HCEC 1CT (cell line): ENCODE measurements around the gene CCL20.
A peak's percentile ranks its signal among the peaks of the same experiment; 100 is the strongest.

Source experiments
- DNase-seq: peaks from one replicate; pipeline ENCODE4 v3.0.0-alpha.2; 2017

The CCL20 gene

DNA sequence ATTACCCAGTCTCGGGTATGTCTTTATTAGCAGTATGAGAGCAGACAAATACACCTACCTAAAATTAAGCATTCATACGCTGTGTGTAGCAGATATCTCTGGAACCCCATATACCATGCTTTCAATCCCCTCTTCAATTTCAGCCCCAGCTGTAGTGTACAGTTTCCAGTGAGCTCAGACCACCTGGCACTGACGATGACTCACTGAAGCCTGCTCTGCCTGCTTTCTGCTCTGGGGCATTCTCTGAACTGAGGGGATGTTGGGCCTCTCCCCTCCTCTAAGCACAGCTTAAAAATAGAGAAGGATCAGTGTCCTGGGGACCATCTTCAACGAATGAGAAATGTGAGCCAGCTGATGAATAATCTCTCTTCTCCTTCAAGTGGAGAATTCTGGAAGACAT is 8.7 kb upstream of the CCL20 start:
- no peak for DNase-seq

DNA sequence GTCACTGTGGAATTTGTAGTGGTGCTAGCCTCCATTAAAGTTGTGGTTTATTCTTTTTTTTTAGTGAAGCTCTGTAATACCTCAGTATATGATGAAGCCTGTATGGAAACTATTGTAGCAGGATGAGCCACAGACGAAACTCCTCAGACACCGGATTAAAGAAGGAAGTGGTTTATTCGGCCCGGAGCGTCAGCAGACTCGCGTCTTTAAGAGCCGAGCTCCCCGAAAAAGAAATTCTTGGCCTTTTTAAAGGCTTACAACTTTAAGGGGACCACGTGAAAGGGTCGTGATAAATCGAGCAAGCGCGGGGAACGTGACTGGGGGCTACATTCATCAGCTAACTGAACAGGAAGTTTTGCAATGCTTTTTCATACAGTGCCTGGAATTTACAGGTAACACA is 8.1 kb upstream of the CCL20 start:
- no peak for DNase-seq

GRCh38 chr2:227808936-227809335 is 4.7 kb upstream of the CCL20 start:
- DNase-seq = no peak

- no peak for DNase-seq
Observed at GRCh38 chr2:227812001-227812400, 1.6 kb upstream of the CCL20 start.

- DNase-seq = no peak
Observed at GRCh38 chr2:227813229-227813561, 447 bp upstream of the CCL20 start.

- no peak for DNase-seq
Observed at GRCh38 chr2:227815066-227815465, 1.4 kb downstream of the CCL20 start.

DNA sequence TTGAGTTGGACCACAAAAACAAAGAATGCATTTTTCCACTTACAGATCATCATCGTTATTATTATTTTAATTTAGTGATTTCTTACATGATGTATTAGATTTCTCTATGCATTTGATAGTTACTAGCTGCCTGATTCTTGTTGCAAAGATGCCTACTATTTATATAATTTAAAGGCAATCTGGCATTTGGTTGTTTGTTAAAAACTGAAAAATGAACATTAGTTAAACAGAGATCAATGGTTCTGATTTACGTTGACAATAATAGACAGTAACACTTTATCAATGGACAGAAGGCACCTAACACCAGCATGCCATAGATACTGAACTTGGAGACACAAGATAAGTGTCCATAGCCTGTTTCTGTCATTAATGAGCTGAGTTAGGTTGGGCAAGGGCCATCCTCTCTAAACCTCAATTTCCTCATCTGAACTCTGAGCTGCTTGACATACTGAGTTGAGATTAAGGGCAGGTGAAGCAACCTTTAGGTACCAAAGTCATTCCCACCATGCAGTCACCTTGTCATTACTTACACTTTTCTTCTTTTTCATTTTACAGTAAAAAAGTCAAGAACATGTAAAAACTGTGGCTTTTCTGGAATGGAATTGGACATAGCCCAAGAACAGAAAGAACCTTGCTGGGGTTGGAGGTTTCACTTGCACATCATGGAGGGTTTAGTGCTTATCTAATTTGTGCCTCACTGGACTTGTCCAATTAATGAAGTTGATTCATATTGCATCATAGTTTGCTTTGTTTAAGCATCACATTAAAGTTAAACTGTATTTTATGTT is 3.1 kb downstream of the CCL20 start:
- no peak for DNase-seq

GRCh38 chr2:227817336-227817735 is 3.7 kb downstream of the CCL20 start:
- no peak for DNase-seq

GRCh38 chr2:227817850-227818674 is 4.4 kb downstream of the CCL20 start:
- peak; percentile 100 for DNase-seq

GRCh38 chr2:227818675-227819397 is 5.2 kb downstream of the CCL20 start:
- no peak for DNase-seq

- no peak for DNase-seq
Observed at GRCh38 chr2:227819398-227819697, 5.7 kb downstream of the CCL20 start.

- DNase-seq = peak; percentile 26
Observed at GRCh38 chr2:227821043-227821942, 7.7 kb downstream of the CCL20 start.

DNA sequence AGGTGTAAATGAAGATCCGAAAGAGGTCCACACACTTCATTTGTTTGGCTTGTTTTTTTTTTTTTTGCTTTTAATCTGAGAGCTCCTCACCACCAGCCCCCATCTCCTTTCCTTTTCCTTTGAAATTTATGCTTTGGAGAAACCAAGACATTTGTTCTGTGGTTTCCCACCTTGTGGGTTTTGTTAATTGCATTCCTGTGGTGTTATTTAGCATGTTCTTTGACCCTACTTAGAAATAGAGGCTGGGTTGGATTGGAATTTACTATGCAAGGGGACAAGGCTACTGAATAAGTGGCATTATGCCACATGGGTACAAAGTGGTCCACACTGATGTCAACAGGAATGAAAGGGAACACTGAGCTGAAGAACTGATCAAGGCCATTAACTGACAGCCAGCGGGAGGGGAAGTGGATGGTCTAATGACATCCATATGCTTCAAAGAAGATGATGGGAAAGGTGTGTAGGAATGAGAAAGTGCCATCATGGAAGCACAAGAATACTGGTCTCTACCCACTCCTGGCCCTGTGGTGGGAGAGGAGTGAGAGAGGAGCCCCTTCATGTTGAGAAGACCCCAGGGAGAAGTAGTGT is 8.9 kb downstream of the CCL20 start:
- no peak for DNase-seq

GRCh38 chr2:227823922-227824321 is 10.3 kb downstream of the CCL20 start:
- DNase-seq = no peak

- DNase-seq = peak; percentile 51
Observed at GRCh38 chr2:227824711-227825110, 11.1 kb downstream of the CCL20 start.

GRCh38 chr2:227826019-227826521 is 12.4 kb downstream of the CCL20 start:
- DNase-seq = no peak

GRCh38 chr2:227826563-227826962 is 12.9 kb downstream of the CCL20 start:
- DNase-seq = no peak

GRCh38 chr2:227827143-227827542 is 13.5 kb downstream of the CCL20 start:
- no peak for DNase-seq

GRCh38 chr2:227828477-227828912 is 14.9 kb downstream of the CCL20 start:
- DNase-seq = no peak

DNA sequence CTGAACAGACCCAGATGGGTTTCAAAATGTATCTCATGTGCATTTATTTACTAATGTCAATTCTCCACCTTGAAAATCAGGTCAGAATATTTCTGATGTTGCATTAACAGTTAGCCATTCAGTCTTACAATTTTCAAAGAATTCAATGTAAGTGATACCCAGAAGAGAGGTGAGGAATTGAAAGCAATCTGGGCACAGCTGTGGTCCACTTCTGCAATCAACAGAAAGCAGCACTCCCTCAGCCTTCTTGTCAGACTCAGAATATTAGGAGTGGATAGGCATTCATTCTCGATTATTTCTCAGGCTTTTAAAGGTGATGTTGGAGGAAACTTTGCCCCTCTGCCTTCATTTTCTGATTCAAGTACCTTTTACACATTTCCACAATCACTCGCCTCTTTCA is 15.7 kb downstream of the CCL20 start:
- no peak for DNase-seq

DNA sequence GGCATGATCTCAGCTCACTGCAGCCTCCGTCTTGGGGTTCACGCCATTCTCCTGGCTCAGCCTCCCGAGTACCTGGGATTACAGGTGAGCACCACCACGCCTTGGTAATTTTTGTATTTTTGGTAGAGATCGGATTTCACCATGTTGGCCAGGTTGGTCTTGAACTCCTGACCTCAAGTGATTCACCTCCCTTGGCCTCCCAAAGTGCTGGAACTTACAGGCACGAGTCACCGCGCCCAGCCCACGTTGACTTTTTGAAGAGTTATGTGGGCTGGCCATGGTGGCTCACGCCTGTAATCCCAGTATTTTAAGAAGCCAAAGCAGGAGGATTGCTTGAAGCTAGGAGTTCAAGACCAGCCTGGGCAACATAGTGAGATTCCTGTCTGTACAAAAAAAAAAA is 20.8 kb downstream of the CCL20 start:
- DNase-seq = peak; percentile 60
